ENCODE data around the gene SLC36A1.

The SLC36A1 gene

DNA sequence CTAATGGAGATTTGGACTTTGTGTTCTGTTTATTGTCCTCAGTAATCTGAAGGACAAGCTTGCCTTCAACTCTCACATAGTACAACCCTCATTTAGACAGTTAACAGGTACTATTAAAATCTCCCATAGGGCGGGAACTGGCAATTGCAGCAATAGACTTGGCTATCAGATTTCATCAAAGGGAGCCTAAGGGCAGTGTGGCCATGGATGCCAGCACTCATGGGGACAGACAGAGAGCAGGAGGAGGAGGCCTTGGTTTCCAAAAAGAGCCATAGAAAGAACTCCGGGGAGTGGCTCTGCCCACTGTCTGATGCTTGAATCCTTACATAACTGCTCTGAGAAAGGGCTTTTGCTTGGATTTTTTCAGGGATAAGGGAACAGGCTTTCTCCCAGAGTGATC, 6.8 kb downstream of the SLC36A1 start:
- DNase-seq: no peak

DNA sequence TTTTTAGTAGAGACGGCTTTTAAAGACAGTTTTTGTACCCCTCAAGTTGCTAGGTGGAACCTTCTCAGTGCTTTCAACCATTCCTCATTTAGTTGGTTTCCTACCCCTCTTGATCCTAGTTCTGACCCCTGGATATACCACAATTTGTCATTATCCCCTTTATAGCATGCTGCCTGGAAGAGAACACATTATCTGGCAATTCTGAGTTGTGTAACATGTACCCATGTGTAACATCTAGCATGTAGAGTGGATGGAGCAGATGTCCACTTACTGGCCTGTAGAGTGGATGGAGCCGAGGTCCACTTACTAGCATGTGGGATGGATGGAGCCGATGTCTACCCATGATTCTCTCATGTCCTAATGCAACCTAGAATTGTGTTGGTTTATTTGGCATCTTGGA, 7.5 kb downstream of the SLC36A1 start:
- no peak for DNase-seq

- no peak for DNase-seq
Measured at GRCh38 chr5:151456321-151456940, 9.0 kb downstream of the SLC36A1 start.

DNA sequence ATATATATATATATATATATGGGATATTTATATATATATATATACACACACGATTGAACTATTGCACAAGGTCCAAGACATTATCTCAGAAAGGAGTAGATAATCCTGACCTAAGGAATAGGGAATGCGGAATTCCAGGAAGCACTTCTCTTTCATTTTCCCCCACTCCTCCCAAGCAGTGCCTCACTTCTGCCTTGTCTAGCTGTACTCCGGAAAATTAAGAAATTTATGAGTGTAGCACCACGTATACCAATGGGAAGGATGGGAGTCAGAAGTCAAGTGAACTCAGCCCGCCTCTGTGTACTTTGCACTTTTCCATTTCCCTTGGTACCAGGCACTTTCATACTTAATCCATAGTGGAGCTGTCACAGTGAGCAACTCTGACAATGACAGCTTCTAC, 10.9 kb downstream of the SLC36A1 start:
- no peak for DNase-seq

- DNase-seq: no peak
Measured at GRCh38 chr5:151459680-151460324, 12.4 kb downstream of the SLC36A1 start.

- no peak for DNase-seq
Measured at GRCh38 chr5:151461312-151461711, 13.9 kb downstream of the SLC36A1 start.

DNA sequence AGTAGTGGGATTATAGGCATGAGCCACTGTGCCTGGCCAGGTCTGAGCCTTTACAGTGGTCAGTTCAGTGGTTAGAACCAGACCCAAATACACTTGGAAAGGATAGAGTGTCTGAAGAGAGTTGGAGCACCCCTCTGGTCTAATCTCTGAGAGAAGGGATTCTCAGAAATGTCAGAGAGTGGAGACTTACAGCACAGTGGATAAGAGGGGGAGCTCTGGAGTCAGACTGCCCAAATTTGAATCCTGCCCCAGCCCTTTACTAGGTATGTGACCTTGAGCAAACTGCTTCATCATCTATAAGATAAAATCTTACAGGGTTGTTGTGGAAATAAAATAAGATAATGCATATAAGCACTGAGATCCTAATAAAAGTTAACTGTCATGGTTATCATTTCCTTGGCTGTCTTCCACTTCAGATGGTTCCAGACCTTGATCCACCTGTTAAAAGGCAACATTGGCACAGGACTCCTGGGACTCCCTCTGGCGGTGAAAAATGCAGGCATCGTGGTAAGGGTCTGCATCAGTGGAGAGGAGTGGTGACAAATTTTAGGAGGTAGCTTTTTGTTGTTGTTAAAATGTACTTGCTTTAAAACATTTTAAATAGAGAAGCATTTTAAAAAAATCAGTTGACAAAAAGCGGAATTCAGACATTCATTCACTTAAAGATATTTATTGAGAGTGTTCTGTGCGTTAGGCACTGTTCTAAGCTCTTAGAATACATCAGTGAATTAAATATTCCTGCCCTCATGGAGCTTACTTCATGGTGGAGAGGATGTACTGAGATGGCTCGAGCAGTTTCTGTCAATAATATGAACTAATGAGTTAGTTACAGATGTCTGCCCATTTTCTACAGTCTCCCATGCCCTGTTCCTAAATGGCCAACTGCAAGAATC, 16.0 kb downstream of the SLC36A1 start:
- DNase-seq: no peak

GRCh38 chr5:151464101-151464500, 16.7 kb downstream of the SLC36A1 start:
- no peak for DNase-seq

DNA sequence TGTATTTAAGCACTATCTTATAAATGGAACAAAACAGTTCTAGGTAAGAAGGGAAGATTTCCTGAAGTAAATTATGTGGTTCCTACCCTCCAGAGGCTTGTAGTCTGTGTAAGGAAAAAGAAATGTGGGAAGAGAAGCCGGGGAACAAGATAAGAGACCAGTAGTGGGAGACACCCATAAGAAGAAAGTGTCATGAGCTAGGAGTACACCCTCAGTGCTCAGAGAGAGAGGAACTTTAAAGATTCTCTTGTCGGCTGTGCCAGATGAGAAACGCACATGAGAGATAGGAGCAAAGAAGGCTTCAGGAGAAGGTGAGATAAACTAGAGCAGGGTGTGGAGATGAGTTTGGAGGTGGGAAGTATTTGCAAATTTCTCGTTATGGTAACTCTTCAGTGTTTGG, 18.1 kb downstream of the SLC36A1 start:
- DNase-seq: no peak

DNA sequence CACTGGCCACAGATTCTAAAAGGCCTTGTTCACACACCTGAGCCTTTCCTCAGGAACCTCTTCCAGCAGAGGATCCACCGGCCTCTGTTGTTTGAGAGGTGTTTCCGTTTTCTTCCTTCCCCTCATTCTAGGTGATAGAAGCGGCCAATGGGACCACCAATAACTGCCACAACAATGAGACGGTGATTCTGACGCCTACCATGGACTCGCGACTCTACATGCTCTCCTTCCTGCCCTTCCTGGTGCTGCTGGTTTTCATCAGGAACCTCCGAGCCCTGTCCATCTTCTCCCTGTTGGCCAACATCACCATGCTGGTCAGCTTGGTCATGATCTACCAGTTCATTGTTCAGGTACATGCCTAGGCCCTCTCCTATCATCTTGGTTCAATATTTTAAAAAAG, 20.2 kb downstream of the SLC36A1 start:
- DNase-seq: no peak

DNA sequence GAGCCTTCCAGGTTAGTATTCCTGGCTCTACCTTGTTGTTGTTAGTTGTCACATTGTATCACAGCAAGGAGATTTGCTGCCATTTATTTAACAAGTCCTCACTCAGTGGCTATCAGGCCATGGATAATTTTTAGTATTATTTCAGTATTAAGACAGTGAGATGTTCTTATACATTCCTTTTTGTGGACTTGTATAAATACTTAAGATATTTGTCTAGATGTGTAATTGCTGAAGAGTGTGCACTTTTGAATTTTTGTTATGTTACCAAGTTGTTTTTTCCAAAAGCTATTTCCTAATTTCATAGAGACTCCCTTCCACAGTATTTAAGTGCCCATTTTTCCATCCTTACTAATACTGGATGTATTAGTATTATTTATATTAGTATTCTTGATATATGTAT, 22.0 kb downstream of the SLC36A1 start:
- DNase-seq: no peak

DNA sequence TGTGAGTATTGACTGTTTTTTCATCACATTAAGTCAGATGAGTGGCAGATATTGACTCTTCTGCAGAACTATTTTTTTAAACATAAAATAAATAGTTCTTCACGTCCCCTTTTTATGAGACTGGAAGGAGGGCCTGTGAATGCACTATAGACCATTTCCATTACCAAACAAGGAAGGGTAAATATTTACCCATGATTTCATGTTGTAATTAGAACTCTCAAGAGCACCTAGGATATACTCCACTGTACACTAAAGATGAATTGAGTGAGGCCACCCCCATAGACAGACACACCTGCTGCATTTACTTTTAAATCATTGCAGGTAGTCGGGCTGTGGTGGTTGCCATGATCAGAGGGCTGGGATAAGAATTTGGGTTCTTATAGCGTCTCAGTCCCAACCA, 22.6 kb downstream of the SLC36A1 start:
- DNase-seq: no peak

DNA sequence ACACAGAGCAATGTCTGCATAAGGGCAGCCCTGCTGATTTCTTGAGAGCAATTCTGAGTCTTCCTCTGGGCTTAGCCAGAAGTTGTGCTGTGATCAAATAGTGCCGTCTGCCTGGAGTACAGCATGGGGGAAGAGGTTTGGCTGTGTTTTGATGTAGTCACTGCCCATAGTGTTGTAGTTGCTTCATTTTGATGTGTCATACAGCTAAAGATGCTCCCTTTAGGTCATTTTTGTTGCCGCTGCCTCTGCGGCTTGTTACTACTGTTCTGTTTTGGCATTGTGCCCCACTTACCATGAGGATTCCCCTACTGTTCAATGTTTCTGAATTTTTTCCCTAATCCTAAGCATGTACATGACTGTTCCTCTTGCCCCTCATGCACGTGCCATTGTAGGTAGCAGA, 23.0 kb downstream of the SLC36A1 start:
- DNase-seq: no peak

- no peak for DNase-seq
Measured at GRCh38 chr5:151471276-151471675, 23.9 kb downstream of the SLC36A1 start.

GRCh38 chr5:151474799-151475198, 27.4 kb downstream of the SLC36A1 start:
- DNase-seq: no peak

DNA sequence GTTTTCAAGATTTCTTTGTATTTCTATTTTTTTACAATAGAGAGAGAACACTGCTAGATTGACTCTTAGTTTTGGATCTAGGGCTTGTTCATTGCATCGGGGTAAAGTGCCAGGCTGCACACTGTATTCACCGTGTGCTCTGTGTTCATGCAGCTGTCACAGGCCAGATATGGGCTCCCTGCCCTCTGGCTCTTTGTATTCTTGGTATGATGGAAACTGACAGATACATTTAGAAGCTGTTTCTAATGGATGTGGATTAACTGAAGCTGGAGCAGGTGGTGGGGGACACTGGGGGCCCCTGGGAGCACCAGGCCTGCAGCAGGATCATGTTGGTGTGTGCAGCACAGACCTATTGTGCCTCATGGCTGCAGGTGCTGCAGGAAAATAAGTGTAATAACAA, 28.0 kb downstream of the SLC36A1 start:
- no peak for DNase-seq

DNA sequence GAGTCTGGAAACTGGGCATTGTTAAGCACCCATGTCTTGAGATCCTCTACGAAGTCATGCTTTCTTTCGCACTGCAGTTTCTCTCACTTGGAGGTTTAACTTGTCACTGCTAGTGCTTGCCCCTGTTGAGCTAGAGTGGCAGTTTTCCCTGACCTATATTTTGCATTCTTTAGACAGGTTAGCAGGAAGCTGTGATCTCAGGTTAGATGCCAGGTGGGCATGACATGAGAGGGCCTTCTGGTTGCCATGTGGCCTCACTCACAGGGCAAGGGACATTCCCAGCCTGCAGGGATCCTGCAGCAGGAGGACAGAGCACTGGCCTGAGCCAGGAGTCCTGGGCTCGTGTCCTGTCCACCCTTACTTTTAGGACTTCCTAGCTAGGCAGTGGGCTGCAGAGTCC, 28.6 kb downstream of the SLC36A1 start:
- DNase-seq: no peak

DNA sequence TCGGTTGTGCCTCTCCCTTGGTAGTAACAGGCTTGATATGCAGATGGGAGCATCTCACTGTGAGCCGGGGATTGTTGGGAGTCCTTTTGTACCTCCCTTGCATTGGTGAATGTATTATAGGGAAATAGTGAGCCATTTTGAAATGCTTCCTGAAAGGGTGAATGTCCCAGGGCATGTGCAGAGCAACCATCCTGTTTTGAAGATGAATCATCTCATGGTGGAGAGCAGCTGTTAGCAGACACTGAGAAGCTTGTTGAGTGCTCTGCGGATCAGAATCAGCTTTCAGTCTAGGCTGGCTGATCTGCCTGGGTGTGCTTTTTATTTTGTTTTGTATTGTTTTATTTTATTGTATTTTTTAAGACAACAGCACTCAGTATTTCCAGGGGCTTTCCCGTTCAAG, 29.7 kb downstream of the SLC36A1 start:
- no peak for DNase-seq

DNA sequence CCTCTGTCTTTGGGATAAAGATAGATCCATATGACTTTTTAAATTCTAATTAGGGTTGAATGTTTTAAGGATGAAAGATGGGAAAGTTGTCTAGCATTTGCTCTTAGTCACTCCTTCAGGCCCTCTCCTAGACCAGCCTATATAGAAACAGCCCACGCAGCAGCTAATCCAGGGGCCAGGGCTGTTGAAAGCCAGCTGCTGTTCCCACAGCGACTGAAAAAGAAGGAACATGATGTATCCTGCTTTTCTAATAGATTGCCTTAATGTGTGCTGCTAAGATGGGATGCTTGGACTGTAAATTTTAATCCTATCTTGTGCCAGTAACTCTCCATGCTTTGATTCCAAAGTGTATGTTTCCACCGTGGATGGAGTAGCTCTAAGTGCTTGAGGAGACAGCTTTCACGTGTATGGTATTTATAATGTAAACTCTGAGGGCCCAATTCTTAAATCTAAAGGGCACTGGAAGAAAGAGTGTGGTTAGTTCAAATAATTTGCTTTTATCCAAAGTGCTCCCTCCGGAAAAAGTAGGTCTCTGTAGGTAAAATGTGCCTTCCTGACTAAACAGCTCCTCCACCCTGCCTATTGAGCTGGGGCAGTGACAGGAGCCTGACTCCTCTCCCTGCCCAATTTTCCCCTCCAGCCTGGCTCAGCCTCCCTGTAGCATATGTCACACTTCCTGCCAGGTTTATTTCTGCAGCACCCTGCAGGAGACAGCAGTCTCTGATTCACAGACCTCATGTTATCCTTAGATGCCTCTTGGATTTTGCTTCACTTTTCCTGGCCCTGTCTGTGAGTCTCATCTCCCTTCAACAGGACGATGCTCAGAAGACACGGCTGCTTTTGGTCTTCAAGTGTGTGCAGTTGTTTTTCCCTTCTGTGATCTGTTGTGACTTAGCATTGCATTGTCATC, 33.2 kb downstream of the SLC36A1 start:
- no peak for DNase-seq

- DNase-seq: no peak
Measured at GRCh38 chr5:151483176-151483575, 35.8 kb downstream of the SLC36A1 start.

GRCh38 chr5:151483647-151484046, 36.2 kb downstream of the SLC36A1 start:
- DNase-seq: no peak

- no peak for DNase-seq
Measured at GRCh38 chr5:151487544-151487943, 40.1 kb downstream of the SLC36A1 start.

DNA sequence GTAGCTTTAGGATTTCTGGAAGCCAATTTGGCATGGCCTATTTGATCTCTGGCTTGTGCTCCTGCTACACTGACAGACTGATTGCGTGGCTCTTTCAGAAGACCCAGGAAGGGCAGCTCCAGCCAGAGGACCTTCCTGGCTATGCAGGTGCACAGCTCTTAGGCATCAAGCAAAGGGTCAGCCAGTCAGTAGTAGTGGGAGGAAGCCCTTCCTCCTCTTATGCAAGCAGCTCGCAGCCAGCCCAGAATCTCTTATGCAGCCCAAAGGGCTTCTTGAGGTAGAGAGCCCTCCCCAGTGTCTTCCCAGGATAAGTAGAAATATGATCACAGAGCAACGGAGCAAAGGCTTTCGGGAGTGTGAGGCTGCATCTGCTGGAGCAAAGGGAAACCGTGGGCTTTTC, 43.2 kb downstream of the SLC36A1 start:
- DNase-seq: no peak

All from activated CD4-positive, CD25-positive, alpha-beta regulatory T cell treated with anti-CD3 and anti-CD28 coated beads, Interleukin-2, amount 50 U/mL, for 72 hours (primary cell).